Prostate gland (tissue), 2 donors: ENCODE measurements around the gene TM9SF1. TPM values are rescaled to one million over a fixed set of nuclear protein-coding genes. Genes with fewer than 3 reads are reported as not detected.

Experiments used
- DNase-seq: peaks from one replicate; pipeline ENCODE4 v3.0.0-alpha.2; 2019; ENCODE audit warnings: low spot score
- H3K27ac ChIP-seq, 2 donors: fragments of 200-600 bp; sonication (generic); 2 replicates each; pipeline ENCODE4 v1.5.1; 2017 to 2019
- H3K27me3 ChIP-seq: fragments of 200-600 bp; sonication (generic); replicated peaks from 2 replicates; pipeline ENCODE4 v1.5.1; 2019; ENCODE audit not compliant: insufficient read depth
- H3K36me3 ChIP-seq, 2 donors: fragments of 200-600 bp; sonication (generic); 1 replicate in 1 of 2; 2 replicates in 1 of 2; pipeline versions ENCODE4 v1.5.1 to v1.8.1; 2017 to 2019
- H3K4me1 ChIP-seq: fragments of 200-600 bp; sonication (generic); replicated peaks from 2 replicates; pipeline ENCODE4 v1.5.1; 2019
- H3K4me3 ChIP-seq, 2 donors: fragments of 200-600 bp; sonication (generic); 2 replicates each; pipeline ENCODE4 v1.5.1; 2017 to 2019
- H3K9me3 ChIP-seq: fragments of 200-600 bp; sonication (generic); 2 replicates; pipeline ENCODE4 v1.5.1; 2017
- CTCF ChIP-seq, 4 experiments: fragments of 200-600 bp in 2 of 4; fragments of 450-650 bp in 2 of 4; sonication (generic) in 2 of 4; IDR thresholded peaks; 1 replicate in 3 of 4; 2 replicates in 1 of 4; pipeline ENCODE4 v1.5.1; 2016 to 2019; ENCODE audit warnings: antibody characterized with exemption in 4 of 4, mild to moderate bottlenecking in 2 of 4, moderate library complexity in 2 of 4
- POLR2A ChIP-seq: fragments of 450-650 bp; IDR thresholded peaks from one replicate; pipeline ENCODE4 v1.6.1; 2016; ENCODE audit warnings: antibody characterized with exemption, mild to moderate bottlenecking
- POLR2AphosphoS5 ChIP-seq: sonication (generic); formaldehyde crosslinking; IDR thresholded peaks from one replicate; pipeline ENCODE4 v1.6.1; 2017; ENCODE audit warnings: antibody characterized with exemption
- WGBS: methylation state at CpG from one replicate; pipeline ENCODE4 v1.1.5; 2018; 5-methylcytosine and 5-hydroxymethylcytosine counted together
- intact Hi-C: fragments of 100-400 bp; cut with DNase I; formaldehyde crosslinking; loops from one replicate; pipeline ENCODE4 v1.14.2; 2022
- total RNA-seq, 2 donors: library from RNA; depleted of rRNA; stranded (reverse); fragments of >200 nt; gene quantifications; one replicate each; pipeline ENCODE4 v1.1.0, GENCODE V29; 2016

The TM9SF1 gene
- total RNA-seq, 2 donors from 2014 or later = 68.9 to 113 TPM

GRCh38 chr14:24194186-24194872 lies 912 bp downstream of the TM9SF1 start:
- Histone ChIP-seq H3K27me3 (no peaks in the 10 kb centered on the region), H3K4me1 (no peaks in the 10 kb centered on the region), H3K9me3 (no peaks in the 10 kb centered on the region), H3K27ac (peak overlapping the region; percentile 89 to 92), H3K4me3 (peak overlapping the region; percentile 56 to 85), H3K36me3 (no peaks in the 10 kb centered on the region)
- 81% methylated on average over 7 of the region's 7 CpGs for WGBS
- no peak for DNase-seq
- intact Hi-C loops = no loop called here
- TF ChIP-seq CTCF (IDR thresholded peaks at IDR 0.05) = no peak
- TF ChIP-seq POLR2A = no peak
- no peak for TF ChIP-seq POLR2AphosphoS5

GRCh38 chr14:24192933-24193332 lies 2.3 kb downstream of the TM9SF1 start:
- Histone ChIP-seq H3K4me1 (no peaks in the 10 kb centered on the region), H3K27ac (no peak overlapping the region), H3K9me3 (no peaks in the 10 kb centered on the region), H3K36me3 (no peaks in the 10 kb centered on the region), H3K27me3 (no peaks in the 10 kb centered on the region), H3K4me3 (no peak overlapping the region)
- TF ChIP-seq POLR2AphosphoS5 (no peak), POLR2A (no peak), CTCF (IDR thresholded peaks at IDR 0.05) (no peak)
- WGBS = 95% methylated on average over 15 of the region's 15 CpGs
- DNase-seq = no peak
- intact Hi-C loops = no loop called here

DNA sequence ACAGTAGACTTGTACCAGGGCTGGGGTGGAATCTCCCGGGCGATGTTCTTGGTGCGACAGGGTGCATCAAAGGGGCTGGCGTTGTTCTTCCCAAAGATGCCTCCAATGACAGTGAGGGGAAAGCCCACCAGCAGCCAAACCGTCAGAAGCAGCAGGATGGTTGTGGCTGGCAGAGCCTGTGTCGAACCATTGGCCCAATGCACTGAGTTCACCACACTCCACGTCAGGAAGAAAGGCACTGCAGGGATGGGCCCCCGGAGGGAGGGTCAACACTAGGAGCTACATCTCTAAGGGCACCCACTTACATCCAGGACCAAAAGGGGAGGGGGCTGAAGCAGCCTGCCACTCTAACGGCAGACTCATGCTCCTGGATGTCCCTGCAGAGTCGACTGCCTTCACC lies 4.8 kb downstream of the TM9SF1 start:
- no peaks in the 10 kb centered on the region for H3K9me3 ChIP-seq
- intact Hi-C loops = no loop called here
- TF ChIP-seq POLR2A (no peak), POLR2AphosphoS5 (no peak), CTCF (IDR thresholded peaks at IDR 0.05) (no peak)
- 92% methylated on average over 10 of the region's 10 CpGs for WGBS
- no peak for DNase-seq
- no peaks in the 10 kb centered on the region for H3K27me3 ChIP-seq
- peaks cover 4% of the 10 kb centered on the region for H3K4me1 ChIP-seq
- no peak overlapping the region for H3K27ac ChIP-seq
- peaks cover 0 to 10% of the 10 kb centered on the region in 2 donors for H3K36me3 ChIP-seq
- no peak overlapping the region for H3K4me3 ChIP-seq

GRCh38 chr14:24189460-24189859 lies 5.8 kb downstream of the TM9SF1 start:
- WGBS = 93% methylated on average over 9 of the region's 9 CpGs
- TF ChIP-seq CTCF (IDR thresholded peaks at IDR 0.05) (no peak), POLR2AphosphoS5 (no peak), POLR2A (no peak)

DNA sequence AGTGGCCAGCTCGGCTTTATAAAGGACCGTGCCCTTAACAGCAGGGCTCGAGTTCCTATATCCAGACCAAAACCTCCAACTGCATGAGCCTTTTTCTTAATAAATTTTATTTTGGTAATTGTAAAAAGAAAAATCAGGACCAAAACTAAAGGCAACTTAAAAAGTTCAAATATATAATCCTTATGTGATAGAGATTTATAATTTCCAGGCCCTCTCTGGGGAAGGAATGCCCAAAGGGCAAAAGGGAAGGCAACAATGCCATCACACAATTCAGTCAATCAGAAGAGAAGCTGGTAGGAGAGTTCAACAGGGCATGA lies 6.2 kb downstream of the TM9SF1 start:
- Histone ChIP-seq H3K9me3 (no peaks in the 10 kb centered on the region), H3K27ac (peak overlapping the region in 1 of 2 donors; percentile 76), H3K27me3 (no peaks in the 10 kb centered on the region), H3K4me1 (peaks cover 4% of the 10 kb centered on the region), H3K4me3 (no peak overlapping the region), H3K36me3 (peaks cover 0 to 22% of the 10 kb centered on the region in 2 donors)
- intact Hi-C loops = no loop called here
- 2% methylated on average over 3 of the region's 3 CpGs for WGBS
- TF ChIP-seq CTCF (IDR thresholded peaks at IDR 0.05) (no peak), POLR2AphosphoS5 (no peak), POLR2A (no peak)
- no peak for DNase-seq

More at GRCh38 chr14:24189460-24189859, 5.8 kb downstream of the TM9SF1 start:
- intact Hi-C loops = no loop called here
- peaks cover 4% of the 10 kb centered on the region for H3K4me1 ChIP-seq
- H3K36me3 ChIP-seq = peaks cover 0 to 17% of the 10 kb centered on the region in 2 donors
- no peak for DNase-seq
- no peaks in the 10 kb centered on the region for H3K27me3 ChIP-seq
- no peak overlapping the region for H3K4me3 ChIP-seq
- no peak overlapping the region for H3K27ac ChIP-seq
- no peaks in the 10 kb centered on the region for H3K9me3 ChIP-seq
